Upper lobe of left lung (tissue), 4 donors: ENCODE measurements around the gene RPL34.

Experiments
- EP300 ChIP-seq, 4 donors: sonication (generic); formaldehyde crosslinking; IDR thresholded peaks; one replicate each; pipeline ENCODE4 v1.5.1; 2017; ENCODE audit warnings: antibody characterized with exemption in 4 of 4, control low read depth in 2 of 4
- POLR2A ChIP-seq, 4 donors: fragments of 450-650 bp; IDR thresholded peaks; one replicate each; pipeline ENCODE4 v1.5.1; 2016 to 2017; ENCODE audit warnings: antibody characterized with exemption in 4 of 4, mild to moderate bottlenecking in 2 of 4
- TF ChIP-seq, protein P1 (sequence below), 6 experiments: fragments of 450-650 bp in 4 of 6; fragments of 200-600 bp in 2 of 6; sonication (generic) in 2 of 6; IDR thresholded peaks; one replicate each; pipeline ENCODE4 v1.5.1; 2016 to 2019; ENCODE audit warnings: antibody characterized with exemption in 6 of 6

DNA sequence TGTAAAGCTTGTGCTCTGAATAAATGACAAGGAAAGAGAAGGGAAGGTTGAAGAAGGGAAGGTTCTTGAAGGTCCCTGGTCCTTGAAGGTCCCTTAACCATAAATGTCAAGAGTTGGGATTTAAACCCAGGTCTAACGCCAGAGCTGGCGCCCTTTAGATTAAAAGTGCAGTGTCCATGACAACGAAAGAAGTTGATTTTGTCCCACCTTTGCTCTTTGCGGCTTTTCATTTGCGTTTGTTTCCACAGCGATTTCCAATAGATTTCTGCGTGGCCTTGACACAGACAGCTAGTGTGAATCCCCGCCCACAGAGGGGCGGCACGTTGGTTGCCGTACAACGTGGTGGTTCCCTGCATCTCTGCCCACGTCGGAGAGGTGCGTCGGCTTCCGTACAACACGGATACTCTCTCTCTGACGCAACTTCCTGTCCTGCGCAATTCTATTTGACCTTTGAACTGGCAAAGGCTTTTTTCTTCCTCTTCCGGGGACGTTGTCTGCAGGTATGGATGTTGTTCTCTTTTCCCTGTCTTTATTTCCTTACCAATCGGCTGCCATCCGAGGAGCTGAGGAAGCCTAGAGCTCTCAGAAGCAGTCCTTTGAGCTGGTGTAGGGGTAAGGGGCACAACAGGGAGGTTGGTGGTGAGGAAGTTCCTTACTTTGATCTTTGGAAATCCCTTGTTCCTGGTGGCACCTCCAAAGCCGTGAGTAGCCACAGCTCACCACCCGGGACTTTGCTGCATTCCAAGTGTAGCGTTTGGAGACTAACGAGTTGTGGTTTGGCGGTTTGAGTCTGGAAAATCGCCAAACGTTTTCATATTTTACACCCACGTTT lies at the start of gene RPL34:
- TF ChIP-seq, protein P1, sequence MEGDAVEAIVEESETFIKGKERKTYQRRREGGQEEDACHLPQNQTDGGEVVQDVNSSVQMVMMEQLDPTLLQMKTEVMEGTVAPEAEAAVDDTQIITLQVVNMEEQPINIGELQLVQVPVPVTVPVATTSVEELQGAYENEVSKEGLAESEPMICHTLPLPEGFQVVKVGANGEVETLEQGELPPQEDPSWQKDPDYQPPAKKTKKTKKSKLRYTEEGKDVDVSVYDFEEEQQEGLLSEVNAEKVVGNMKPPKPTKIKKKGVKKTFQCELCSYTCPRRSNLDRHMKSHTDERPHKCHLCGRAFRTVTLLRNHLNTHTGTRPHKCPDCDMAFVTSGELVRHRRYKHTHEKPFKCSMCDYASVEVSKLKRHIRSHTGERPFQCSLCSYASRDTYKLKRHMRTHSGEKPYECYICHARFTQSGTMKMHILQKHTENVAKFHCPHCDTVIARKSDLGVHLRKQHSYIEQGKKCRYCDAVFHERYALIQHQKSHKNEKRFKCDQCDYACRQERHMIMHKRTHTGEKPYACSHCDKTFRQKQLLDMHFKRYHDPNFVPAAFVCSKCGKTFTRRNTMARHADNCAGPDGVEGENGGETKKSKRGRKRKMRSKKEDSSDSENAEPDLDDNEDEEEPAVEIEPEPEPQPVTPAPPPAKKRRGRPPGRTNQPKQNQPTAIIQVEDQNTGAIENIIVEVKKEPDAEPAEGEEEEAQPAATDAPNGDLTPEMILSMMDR (IDR thresholded peaks at IDR 0.05) = no peak
- TF ChIP-seq POLR2A (IDR thresholded peaks at IDR 0.05) (peak in 3 of 4 donors; percentile 53 to 96 (median 96)), EP300 (IDR thresholded peaks at IDR 0.05) (peak in 2 of 4 donors; percentile 6 to 50)
